Suprapubic skin (tissue), 4 donors: Measurements from ENCODE around the gene MALRD1.

Experiments
- CTCF ChIP-seq, 2 donors: fragments of 200-600 bp in 1 of 2; fragments of 450-650 bp in 1 of 2; sonication (generic) in 1 of 2; IDR thresholded peaks; one replicate each; pipeline ENCODE4 v1.5.1; 2016 to 2019; ENCODE audit warnings: antibody characterized with exemption in 2 of 2, mild to moderate bottlenecking in 1 of 2, moderate library complexity in 1 of 2
- EP300 ChIP-seq: sonication (generic); formaldehyde crosslinking; IDR thresholded peaks from one replicate; pipeline ENCODE4 v1.6.1; 2017; ENCODE audit warnings: antibody characterized with exemption
- POLR2A ChIP-seq, 2 donors: fragments of 450-650 bp; IDR thresholded peaks; one replicate each; pipeline ENCODE4 v1.6.1; 2017; ENCODE audit warnings: antibody characterized with exemption in 2 of 2, mild to moderate bottlenecking in 2 of 2, moderate library complexity in 2 of 2
- POLR2AphosphoS5 ChIP-seq, 3 donors: sonication (generic); formaldehyde crosslinking; IDR thresholded peaks; one replicate each; pipeline ENCODE4 v1.6.1; 2017; ENCODE audit warnings: antibody characterized with exemption in 3 of 3

GRCh38 chr10:19431622-19432351 lies 383.2 kb downstream of the MALRD1 start:
- TF ChIP-seq CTCF (IDR thresholded peaks at IDR 0.05) = no peak
- TF ChIP-seq POLR2AphosphoS5 (IDR thresholded peaks at IDR 0.05) = no peak
- TF ChIP-seq POLR2A (IDR thresholded peaks at IDR 0.05) = no peak
- TF ChIP-seq EP300 = no peak
